Cardiac muscle cell (in vitro differentiated cells and primary cell): Measurements from ENCODE around the gene PARP15. TPM values are rescaled to one million over a fixed set of nuclear protein-coding genes. Genes with fewer than 3 reads are reported as not detected.

Experiments used
- DNase-seq, 2 donors: peaks; one replicate each; pipeline versions ENCODE4 v3.0.0 to v3.0.0-alpha.2; 2010 to 2017; ENCODE audit warnings: low read depth in 1 of 2, low spot score in 1 of 2
- H3K27ac ChIP-seq: fragments of 200-600 bp; sonication (generic); 2 replicates; pipeline ENCODE4 v1.5.1; 2016
- H3K27me3 ChIP-seq: fragments of 200-600 bp; sonication (generic); 2 replicates; pipeline ENCODE4 v1.6.0; 2016; ENCODE audit warnings: control low read depth
- H3K36me3 ChIP-seq: fragments of 200-600 bp; sonication (generic); 2 replicates; pipeline ENCODE4 v1.5.1; 2016; ENCODE audit warnings: control low read depth
- H3K4me1 ChIP-seq: fragments of 200-600 bp; sonication (generic); 2 replicates; pipeline ENCODE4 v1.8.1; 2017; ENCODE audit warnings: low read depth, mild to moderate bottlenecking, mixed run types
- H3K4me3 ChIP-seq: fragments of 200-600 bp; sonication (generic); 2 replicates; pipeline ENCODE4 v1.5.1; 2016; ENCODE audit warnings: mild to moderate bottlenecking
- H3K9me3 ChIP-seq: fragments of 200-600 bp; sonication (generic); 2 replicates; pipeline ENCODE4 v1.5.1; 2017; ENCODE audit warnings: low read depth, mild to moderate bottlenecking, control low read depth
- CTCF ChIP-seq: IDR thresholded peaks from 2 replicates; pipeline ENCODE4 v1.5.1; 2012; ENCODE audit warnings: low read depth, mild to moderate bottlenecking, low read length
- polyA plus RNA-seq: library from polyadenylated mRNA; unstranded; fragments of >200 nt; fragmentation: Nextera tagmentation; extraction: Ambion mirVana; gene quantifications from 2 replicates; pipeline ENCODE4 v1.2.1, GENCODE V29; 2016
- total RNA-seq: library from RNA; depleted of rRNA; stranded (reverse); fragments of >200 nt; gene quantifications from 2 replicates; pipeline ENCODE4 v1.2.3, GENCODE V29; 2016

Gene PARP15
- total and polyA plus RNA-seq, 2 experiments from 2014 or later: 0.05 TPM; not detected in 1

- H3K36me3 ChIP-seq: no peaks in the 10 kb centered on the region
- H3K4me3 ChIP-seq: no peak overlapping the region
- no peaks in the 10 kb centered on the region for H3K9me3 ChIP-seq
- H3K4me1 ChIP-seq: peaks cover 3% of the 10 kb centered on the region
- no peak overlapping the region for H3K27ac ChIP-seq
- TF ChIP-seq CTCF: no peak
- no peaks in the 10 kb centered on the region for H3K27me3 ChIP-seq
- DNase-seq: no peak
Measured at GRCh38 chr3:122626515-122627180, 49.2 kb downstream of the PARP15 start.

GRCh38 chr3:122627301-122627700 lies 49.9 kb downstream of the PARP15 start:
- no peaks in the 10 kb centered on the region for H3K27me3 ChIP-seq
- no peak overlapping the region for H3K27ac ChIP-seq
- TF ChIP-seq CTCF: no peak

GRCh38 chr3:122628567-122628966 lies 51.1 kb downstream of the PARP15 start:
- no peak overlapping the region for H3K27ac ChIP-seq
- H3K27me3 ChIP-seq: no peaks in the 10 kb centered on the region
- H3K4me3 ChIP-seq: no peak overlapping the region
- no peaks in the 10 kb centered on the region for H3K9me3 ChIP-seq
- peaks cover 3% of the 10 kb centered on the region for H3K4me1 ChIP-seq
- DNase-seq: no peak
- H3K36me3 ChIP-seq: no peaks in the 10 kb centered on the region
- TF ChIP-seq CTCF: no peak

More at GRCh38 chr3:122627301-122627700, 49.9 kb downstream of the PARP15 start:
- Histone ChIP-seq H3K4me1 (peaks cover 3% of the 10 kb centered on the region), H3K4me3 (no peak overlapping the region), H3K36me3 (no peaks in the 10 kb centered on the region), H3K9me3 (no peaks in the 10 kb centered on the region)
- DNase-seq: peak in 1 of 2 donors; percentile 23

GRCh38 chr3:122629763-122630162 lies 52.3 kb downstream of the PARP15 start:
- DNase-seq: no peak
- Histone ChIP-seq H3K4me1 (peaks cover 3% of the 10 kb centered on the region), H3K27me3 (no peaks in the 10 kb centered on the region), H3K36me3 (no peaks in the 10 kb centered on the region), H3K27ac (no peak overlapping the region), H3K4me3 (no peak overlapping the region), H3K9me3 (no peaks in the 10 kb centered on the region)
- TF ChIP-seq CTCF: no peak

- Histone ChIP-seq H3K27me3 (no peaks in the 10 kb centered on the region), H3K4me1 (no peaks in the 10 kb centered on the region), H3K4me3 (no peak overlapping the region), H3K36me3 (no peaks in the 10 kb centered on the region), H3K9me3 (no peaks in the 10 kb centered on the region), H3K27ac (no peak overlapping the region)
- no peak for TF ChIP-seq CTCF
- peak in 1 of 2 donors; percentile 26 for DNase-seq
Measured at GRCh38 chr3:122635789-122636188, 58.3 kb downstream of the PARP15 start.
